KMS-11 (cell line): ENCODE data around the gene BRPF1.

Experiments
- H2AFZ ChIP-seq: fragments of 200-600 bp; sonication (generic); 2 replicates; pipeline ENCODE4 v1.6.1; 2016; ENCODE audit warnings: antibody characterized with exemption, mixed run types, low read depth
- H3K27ac ChIP-seq: fragments of 200-600 bp; sonication (generic); 2 replicates; pipeline ENCODE4 v1.6.1; 2016; ENCODE audit warnings: mild to moderate bottlenecking, mixed run types
- H3K27me3 ChIP-seq: fragments of 200-600 bp; sonication (generic); 2 replicates; pipeline ENCODE4 v1.6.1; 2017; ENCODE audit warnings: mild to moderate bottlenecking, low read depth, mixed run types, moderate library complexity; ENCODE audit not compliant: insufficient read depth
- H3K36me3 ChIP-seq: fragments of 200-600 bp; sonication (generic); 2 replicates; pipeline ENCODE4 v1.6.1; 2017; ENCODE audit warnings: mild to moderate bottlenecking, mixed run types; ENCODE audit not compliant: insufficient read depth
- H3K4me1 ChIP-seq: fragments of 200-600 bp; sonication (generic); 2 replicates; pipeline ENCODE4 v1.6.1; 2016; ENCODE audit warnings: mild to moderate bottlenecking, low read depth, mixed run types; ENCODE audit not compliant: poor library complexity, severe bottlenecking
- H3K4me2 ChIP-seq: fragments of 200-600 bp; sonication (generic); 2 replicates; pipeline ENCODE4 v1.7.0; 2016; ENCODE audit warnings: mild to moderate bottlenecking, mixed run types
- H3K4me3 ChIP-seq: fragments of 200-600 bp; sonication (generic); IDR thresholded peaks from 2 replicates; pipeline ENCODE4 v1.6.1; 2017; ENCODE audit warnings: low read depth, low read length, mixed read lengths; ENCODE audit not compliant: insufficient read depth
- H3K79me2 ChIP-seq: fragments of 200-600 bp; sonication (generic); 2 replicates; pipeline ENCODE4 v1.6.1; 2016; ENCODE audit warnings: low read depth, mixed run types; ENCODE audit not compliant: insufficient read depth
- H3K9ac ChIP-seq: fragments of 200-600 bp; sonication (generic); 2 replicates; pipeline ENCODE4 v1.6.1; 2016; ENCODE audit warnings: mild to moderate bottlenecking, mixed run types
- H4K20me1 ChIP-seq: fragments of 200-600 bp; sonication (generic); 2 replicates; pipeline ENCODE4 v1.6.1; 2016; ENCODE audit warnings: mild to moderate bottlenecking, mixed run types; ENCODE audit not compliant: insufficient read depth
- TF ChIP-seq, protein P1 (sequence below): fragments of 200-600 bp; sonication (generic); conservative IDR thresholded peaks from 2 replicates; pipeline ENCODE4 v1.6.1; 2017; ENCODE audit warnings: low read depth, mild to moderate bottlenecking, antibody characterized with exemption, low read length, moderate library complexity, mixed read lengths

Gene BRPF1, protein sequence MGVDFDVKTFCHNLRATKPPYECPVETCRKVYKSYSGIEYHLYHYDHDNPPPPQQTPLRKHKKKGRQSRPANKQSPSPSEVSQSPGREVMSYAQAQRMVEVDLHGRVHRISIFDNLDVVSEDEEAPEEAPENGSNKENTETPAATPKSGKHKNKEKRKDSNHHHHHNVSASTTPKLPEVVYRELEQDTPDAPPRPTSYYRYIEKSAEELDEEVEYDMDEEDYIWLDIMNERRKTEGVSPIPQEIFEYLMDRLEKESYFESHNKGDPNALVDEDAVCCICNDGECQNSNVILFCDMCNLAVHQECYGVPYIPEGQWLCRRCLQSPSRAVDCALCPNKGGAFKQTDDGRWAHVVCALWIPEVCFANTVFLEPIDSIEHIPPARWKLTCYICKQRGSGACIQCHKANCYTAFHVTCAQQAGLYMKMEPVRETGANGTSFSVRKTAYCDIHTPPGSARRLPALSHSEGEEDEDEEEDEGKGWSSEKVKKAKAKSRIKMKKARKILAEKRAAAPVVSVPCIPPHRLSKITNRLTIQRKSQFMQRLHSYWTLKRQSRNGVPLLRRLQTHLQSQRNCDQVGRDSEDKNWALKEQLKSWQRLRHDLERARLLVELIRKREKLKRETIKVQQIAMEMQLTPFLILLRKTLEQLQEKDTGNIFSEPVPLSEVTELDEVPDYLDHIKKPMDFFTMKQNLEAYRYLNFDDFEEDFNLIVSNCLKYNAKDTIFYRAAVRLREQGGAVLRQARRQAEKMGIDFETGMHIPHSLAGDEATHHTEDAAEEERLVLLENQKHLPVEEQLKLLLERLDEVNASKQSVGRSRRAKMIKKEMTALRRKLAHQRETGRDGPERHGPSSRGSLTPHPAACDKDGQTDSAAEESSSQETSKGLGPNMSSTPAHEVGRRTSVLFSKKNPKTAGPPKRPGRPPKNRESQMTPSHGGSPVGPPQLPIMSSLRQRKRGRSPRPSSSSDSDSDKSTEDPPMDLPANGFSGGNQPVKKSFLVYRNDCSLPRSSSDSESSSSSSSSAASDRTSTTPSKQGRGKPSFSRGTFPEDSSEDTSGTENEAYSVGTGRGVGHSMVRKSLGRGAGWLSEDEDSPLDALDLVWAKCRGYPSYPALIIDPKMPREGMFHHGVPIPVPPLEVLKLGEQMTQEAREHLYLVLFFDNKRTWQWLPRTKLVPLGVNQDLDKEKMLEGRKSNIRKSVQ (N-terminal part only)

DNA sequence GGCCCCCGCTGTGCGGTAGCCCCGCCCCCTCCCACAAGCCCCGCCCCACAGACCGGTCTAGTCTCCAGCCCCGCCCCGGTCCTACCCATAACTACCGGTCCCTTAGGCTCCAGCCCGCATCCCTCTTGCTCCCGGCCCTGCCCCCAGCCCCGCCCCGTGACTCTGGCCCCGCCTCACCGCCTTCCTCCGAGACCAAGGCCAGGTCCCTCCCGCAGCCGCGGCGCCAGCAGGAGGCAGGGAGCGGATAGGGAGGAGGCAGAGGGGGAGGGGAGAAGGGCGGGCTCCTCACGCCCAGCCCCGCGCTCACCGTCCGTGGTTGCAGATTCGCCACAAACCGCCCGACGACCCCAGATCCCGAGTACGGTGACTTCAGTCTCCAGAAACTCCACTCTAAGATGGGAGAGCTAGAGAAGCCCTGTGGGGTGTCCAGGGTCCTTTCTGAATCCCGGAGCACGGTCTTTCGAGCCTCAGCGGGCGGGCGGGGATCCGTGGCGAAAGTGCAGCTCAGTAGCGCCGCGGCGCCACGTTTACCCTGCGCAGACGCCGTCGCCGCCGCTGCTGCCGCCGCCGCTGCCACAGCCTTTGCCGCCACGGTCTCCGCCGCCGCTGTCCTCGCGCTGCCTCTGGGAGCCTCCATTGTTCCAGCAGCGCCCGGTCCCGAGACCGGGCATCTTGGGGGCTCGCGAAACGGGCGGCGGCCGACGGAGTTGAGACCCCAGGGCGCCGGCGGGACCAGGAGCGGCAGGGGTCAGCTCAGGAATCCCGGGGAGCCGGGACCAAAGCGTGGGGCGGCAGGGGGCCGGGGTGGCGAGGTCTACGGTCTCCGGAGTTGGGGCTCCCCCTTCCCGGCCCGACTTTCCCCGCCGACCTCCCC lies at the start of gene BRPF1:
Gene BRPF1, plus strand, starts transcription at position 530 of the 874 bp plus-strand sequence. CDS start 2,406 bp downstream, outside the sequence.
- Histone ChIP-seq H2AFZ (peak within 1 kb of the TSS; percentile 67; the same call in 1 of the 2 replicates), H3K27ac (peak within 1 kb of the TSS; percentile 81)
- TF ChIP-seq, protein P1, sequence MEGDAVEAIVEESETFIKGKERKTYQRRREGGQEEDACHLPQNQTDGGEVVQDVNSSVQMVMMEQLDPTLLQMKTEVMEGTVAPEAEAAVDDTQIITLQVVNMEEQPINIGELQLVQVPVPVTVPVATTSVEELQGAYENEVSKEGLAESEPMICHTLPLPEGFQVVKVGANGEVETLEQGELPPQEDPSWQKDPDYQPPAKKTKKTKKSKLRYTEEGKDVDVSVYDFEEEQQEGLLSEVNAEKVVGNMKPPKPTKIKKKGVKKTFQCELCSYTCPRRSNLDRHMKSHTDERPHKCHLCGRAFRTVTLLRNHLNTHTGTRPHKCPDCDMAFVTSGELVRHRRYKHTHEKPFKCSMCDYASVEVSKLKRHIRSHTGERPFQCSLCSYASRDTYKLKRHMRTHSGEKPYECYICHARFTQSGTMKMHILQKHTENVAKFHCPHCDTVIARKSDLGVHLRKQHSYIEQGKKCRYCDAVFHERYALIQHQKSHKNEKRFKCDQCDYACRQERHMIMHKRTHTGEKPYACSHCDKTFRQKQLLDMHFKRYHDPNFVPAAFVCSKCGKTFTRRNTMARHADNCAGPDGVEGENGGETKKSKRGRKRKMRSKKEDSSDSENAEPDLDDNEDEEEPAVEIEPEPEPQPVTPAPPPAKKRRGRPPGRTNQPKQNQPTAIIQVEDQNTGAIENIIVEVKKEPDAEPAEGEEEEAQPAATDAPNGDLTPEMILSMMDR, result no peak

DNA sequence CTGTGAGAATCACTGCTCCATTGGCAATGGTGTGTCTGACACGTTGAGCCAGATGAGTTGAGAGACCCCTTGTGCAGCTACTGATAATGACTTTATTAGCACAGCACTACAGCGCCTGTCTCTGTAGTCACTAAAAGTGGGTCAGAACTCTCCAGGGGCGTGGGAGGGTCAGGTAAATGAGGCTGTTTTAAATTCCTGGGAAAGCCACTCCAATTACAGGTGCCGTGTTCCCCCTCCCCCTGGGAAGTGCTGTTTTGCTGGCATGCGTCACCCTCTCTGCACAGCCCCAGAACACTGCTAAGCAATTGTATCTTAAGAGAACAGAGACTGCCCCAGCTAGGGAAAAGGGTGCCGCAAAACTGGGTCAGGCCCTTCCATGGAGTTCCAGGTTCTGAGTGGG lies 49.4 kb upstream of the BRPF1 start:
- H3K9ac ChIP-seq, result no peak overlapping the region
- H3K4me1 ChIP-seq, result no peaks in the 10 kb centered on the region
- H3K27me3 ChIP-seq, result no peaks in the 10 kb centered on the region
- no peaks in the 10 kb centered on the region for H3K36me3 ChIP-seq
- no peak overlapping the region for H3K4me2 ChIP-seq
- no peak overlapping the region for H3K4me3 ChIP-seq
- TF ChIP-seq, protein P1, result no peak
- no peaks in the 10 kb centered on the region for H4K20me1 ChIP-seq
- H3K79me2 ChIP-seq, result no peaks in the 10 kb centered on the region
- H2AFZ ChIP-seq, result no peak overlapping the region
- H3K27ac ChIP-seq, result no peak overlapping the region

More for the DNA sequence above, at the start of gene BRPF1:
- Histone ChIP-seq H3K27me3 (no peaks in the 10 kb centered on the region), H3K4me3 (peak within 1 kb of the TSS; percentile 84), H3K4me2 (peak within 1 kb of the TSS; percentile 95), H4K20me1 (no peaks in the 10 kb centered on the region), H3K4me1 (peaks cover 9% of the 10 kb centered on the region), H3K9ac (peak within 1 kb of the TSS; percentile 92), H3K79me2 (peaks cover 20% of the 10 kb centered on the region), H3K36me3 (no peaks in the 10 kb centered on the region)

DNA sequence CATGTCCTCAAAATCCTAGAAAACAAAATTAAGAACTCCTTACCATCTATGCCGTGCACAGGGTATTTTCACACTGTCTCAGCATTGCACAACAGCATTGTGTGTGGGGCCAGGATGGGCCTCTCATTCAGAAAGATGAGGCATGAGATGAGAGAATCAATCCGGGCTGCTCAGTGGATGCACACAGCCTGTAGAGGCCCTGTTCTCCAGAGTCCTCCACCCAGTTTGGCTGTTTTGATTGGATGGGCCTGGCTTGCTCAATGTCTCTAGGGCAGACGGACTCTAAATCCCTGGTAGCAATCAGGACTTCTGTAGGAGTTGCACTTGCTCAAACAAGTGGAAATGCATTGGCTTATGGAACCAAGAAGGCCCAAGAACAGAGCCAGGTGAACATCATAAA lies 48.1 kb upstream of the BRPF1 start:
- Histone ChIP-seq H3K27ac (no peak overlapping the region), H3K4me3 (no peak overlapping the region), H3K79me2 (no peaks in the 10 kb centered on the region), H4K20me1 (no peaks in the 10 kb centered on the region), H2AFZ (no peak overlapping the region), H3K36me3 (no peaks in the 10 kb centered on the region), H3K4me1 (no peaks in the 10 kb centered on the region), H3K27me3 (no peaks in the 10 kb centered on the region), H3K9ac (no peak overlapping the region), H3K4me2 (no peak overlapping the region)
- TF ChIP-seq, protein P1, result no peak
